ENCODE measurements around the gene PPM1H. TPM values are rescaled to one million over a fixed set of nuclear protein-coding genes. Genes with fewer than 3 reads are reported as not detected.

The PPM1H gene
- total RNA-seq, 1 donor from 2014 or later, result 15.7 TPM

GRCh38 chr12:62603061-62603810 lies 331.7 kb downstream of the PPM1H start:
- TF ChIP-seq, protein P1, sequence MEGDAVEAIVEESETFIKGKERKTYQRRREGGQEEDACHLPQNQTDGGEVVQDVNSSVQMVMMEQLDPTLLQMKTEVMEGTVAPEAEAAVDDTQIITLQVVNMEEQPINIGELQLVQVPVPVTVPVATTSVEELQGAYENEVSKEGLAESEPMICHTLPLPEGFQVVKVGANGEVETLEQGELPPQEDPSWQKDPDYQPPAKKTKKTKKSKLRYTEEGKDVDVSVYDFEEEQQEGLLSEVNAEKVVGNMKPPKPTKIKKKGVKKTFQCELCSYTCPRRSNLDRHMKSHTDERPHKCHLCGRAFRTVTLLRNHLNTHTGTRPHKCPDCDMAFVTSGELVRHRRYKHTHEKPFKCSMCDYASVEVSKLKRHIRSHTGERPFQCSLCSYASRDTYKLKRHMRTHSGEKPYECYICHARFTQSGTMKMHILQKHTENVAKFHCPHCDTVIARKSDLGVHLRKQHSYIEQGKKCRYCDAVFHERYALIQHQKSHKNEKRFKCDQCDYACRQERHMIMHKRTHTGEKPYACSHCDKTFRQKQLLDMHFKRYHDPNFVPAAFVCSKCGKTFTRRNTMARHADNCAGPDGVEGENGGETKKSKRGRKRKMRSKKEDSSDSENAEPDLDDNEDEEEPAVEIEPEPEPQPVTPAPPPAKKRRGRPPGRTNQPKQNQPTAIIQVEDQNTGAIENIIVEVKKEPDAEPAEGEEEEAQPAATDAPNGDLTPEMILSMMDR (IDR thresholded peaks at IDR 0.05; ENCODE audit: unreplicated experiment), result peak; percentile 31
- peaks cover 48% of the 10 kb centered on the region for H3K4me1 Mint-ChIP-seq
- H3K9me3 Mint-ChIP-seq, result no peaks in the 10 kb centered on the region
- H3K36me3 Mint-ChIP-seq, result no peaks in the 10 kb centered on the region
- DNase-seq (ENCODE audit: low spot score in 2 of 2, unreplicated experiment in 2 of 2), result peak; percentile 63 to 83
- H3K27ac Mint-ChIP-seq, result peak overlapping the region; percentile 100
- H3K4me3 Mint-ChIP-seq, result peak overlapping the region; percentile 78
- H3K27me3 Mint-ChIP-seq (ENCODE audit: low read depth), result no peaks in the 10 kb centered on the region

DNA sequence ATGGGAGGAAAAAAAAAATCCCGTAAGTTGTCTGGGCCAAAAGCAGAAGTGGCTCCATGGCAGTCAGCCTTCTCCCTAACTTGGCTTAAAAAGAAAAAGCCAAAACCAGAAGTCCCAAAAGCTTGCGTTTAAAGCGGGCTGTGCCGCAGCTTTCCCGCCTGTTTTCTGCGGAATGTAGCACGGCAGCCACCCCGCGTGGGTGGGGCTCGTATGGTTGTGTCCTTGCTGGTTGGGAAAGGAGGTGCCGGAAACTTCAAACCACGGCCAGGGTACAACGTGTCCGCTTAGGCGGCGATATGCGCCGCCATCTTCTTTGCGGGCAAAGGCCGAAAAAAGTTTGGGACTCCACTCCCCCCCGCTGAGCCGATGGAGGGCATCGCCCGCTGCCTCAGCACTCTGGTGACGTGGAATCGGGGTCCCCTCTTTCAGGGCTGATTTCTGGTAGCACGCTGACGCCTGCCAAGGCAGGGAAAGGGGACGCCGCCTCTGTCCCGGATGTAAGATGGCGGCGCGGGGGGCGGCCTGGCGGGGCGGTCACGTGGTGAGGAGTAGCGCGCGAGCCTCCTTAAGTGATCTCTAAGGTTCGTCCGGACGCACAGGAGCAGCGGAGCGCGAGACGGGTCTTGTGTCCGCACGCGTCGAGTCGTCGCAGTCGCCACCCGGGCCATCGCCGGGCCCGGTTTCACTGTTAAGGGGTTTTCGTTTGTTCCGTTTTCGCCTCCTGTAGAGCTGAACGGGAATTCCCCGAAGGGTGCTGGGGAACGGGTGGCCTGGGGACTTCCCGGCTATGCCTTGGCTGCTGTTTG lies 332.5 kb downstream of the PPM1H start:
- H3K36me3 Mint-ChIP-seq, result no peaks in the 10 kb centered on the region
- H3K27me3 Mint-ChIP-seq (ENCODE audit: low read depth), result no peaks in the 10 kb centered on the region
- no peaks in the 10 kb centered on the region for H3K9me3 Mint-ChIP-seq
- peak overlapping the region; percentile 100 for H3K27ac Mint-ChIP-seq
- peak; percentile 69 to 86 for DNase-seq (ENCODE audit: low spot score in 2 of 2, unreplicated experiment in 2 of 2)
- TF ChIP-seq, protein P1 (IDR thresholded peaks at IDR 0.05; ENCODE audit: unreplicated experiment), result no peak
- H3K4me3 Mint-ChIP-seq, result peak overlapping the region; percentile 78
- peaks cover 48% of the 10 kb centered on the region for H3K4me1 Mint-ChIP-seq

- Mint-ChIP-seq H3K27ac (peak overlapping the region; percentile 100), H3K9me3 (no peaks in the 10 kb centered on the region), H3K4me1 (peaks cover 43% of the 10 kb centered on the region), H3K27me3 (ENCODE audit: low read depth) (no peaks in the 10 kb centered on the region), H3K4me3 (peak overlapping the region; percentile 78), H3K36me3 (no peaks in the 10 kb centered on the region)
- TF ChIP-seq, protein P1 (IDR thresholded peaks at IDR 0.05; ENCODE audit: unreplicated experiment), result no peak
- DNase-seq (ENCODE audit: low spot score in 2 of 2, unreplicated experiment in 2 of 2), result no peak
Measured at GRCh38 chr12:62601765-62602164, 333.2 kb downstream of the PPM1H start.

- H3K27me3 Mint-ChIP-seq (ENCODE audit: low read depth), result no peaks in the 10 kb centered on the region
- TF ChIP-seq, protein P1 (IDR thresholded peaks at IDR 0.05; ENCODE audit: unreplicated experiment), result no peak
Measured at GRCh38 chr12:62599854-62600437, 335.0 kb downstream of the PPM1H start.

GRCh38 chr12:62598846-62599245 lies 336.1 kb downstream of the PPM1H start:
- TF ChIP-seq, protein P1 (IDR thresholded peaks at IDR 0.05; ENCODE audit: unreplicated experiment), result no peak
- Mint-ChIP-seq H3K27ac (no peak overlapping the region), H3K9me3 (no peaks in the 10 kb centered on the region), H3K27me3 (ENCODE audit: low read depth) (no peaks in the 10 kb centered on the region), H3K36me3 (no peaks in the 10 kb centered on the region), H3K4me1 (peaks cover 15% of the 10 kb centered on the region), H3K4me3 (no peak overlapping the region)
- no peak for DNase-seq (ENCODE audit: low spot score in 2 of 2, unreplicated experiment in 2 of 2)

More at GRCh38 chr12:62599854-62600437, 335.0 kb downstream of the PPM1H start:
- no peaks in the 10 kb centered on the region for H3K36me3 Mint-ChIP-seq
- H3K9me3 Mint-ChIP-seq, result no peaks in the 10 kb centered on the region
- no peak overlapping the region for H3K27ac Mint-ChIP-seq
- H3K4me3 Mint-ChIP-seq, result no peak overlapping the region
- no peak for DNase-seq (ENCODE audit: low spot score in 2 of 2, unreplicated experiment in 2 of 2)
- peaks cover 25% of the 10 kb centered on the region for H3K4me1 Mint-ChIP-seq
